CD14-positive monocyte (primary cell): ENCODE measurements around the gene CUL4A. TPM values are rescaled to one million over a fixed set of nuclear protein-coding genes. Genes with fewer than 3 reads are reported as not detected.
"Not testable (repeated sequence)": the region's sequence is repeated elsewhere in the genome, so short reads cannot be mapped to it uniquely, and the experiment has no call there.

ENCODE experiments used
- DNase-seq, 3 donors: peaks; one replicate each; pipeline ENCODE4 v3.0.0-alpha.2; 2011 to 2022
- H2AFZ ChIP-seq: 2 replicates; pipeline ENCODE4 v1.6.0; 2012; ENCODE audit warnings: mild to moderate bottlenecking, low read depth, low read length, inconsistent platforms; ENCODE audit not compliant: insufficient read depth, poor library complexity, severe bottlenecking
- H3K27ac ChIP-seq, 2 donors: 1 replicate in 1 of 2; 2 replicates in 1 of 2; pipeline ENCODE4 v1.5.1; 2012 to 2013; ENCODE audit warnings: low read length in 2 of 2, control low read depth in 1 of 2, inconsistent platforms in 1 of 2, low read depth in 1 of 2, mild to moderate bottlenecking in 1 of 2
- H3K27me3 ChIP-seq, 2 donors: one replicate each; pipeline versions ENCODE4 v1.6.0 to v1.6.1; 2011 to 2013; ENCODE audit warnings: low read length in 2 of 2; ENCODE audit not compliant: control insufficient read depth in 2 of 2, insufficient read depth in 2 of 2
- H3K36me3 ChIP-seq, 2 donors: replicated peaks in 1 of 2; 1 replicate in 1 of 2; 2 replicates in 1 of 2; pipeline versions ENCODE4 v1.5.1 to v1.6.1; 2012 to 2013; ENCODE audit warnings: low read length in 2 of 2, control low read depth in 1 of 2, inconsistent platforms in 1 of 2, mild to moderate bottlenecking in 1 of 2; ENCODE audit not compliant: insufficient read depth in 2 of 2, control insufficient read depth in 1 of 2
- H3K4me1 ChIP-seq, 2 donors: 1 replicate in 1 of 2; 2 replicates in 1 of 2; pipeline versions ENCODE4 v1.5.1 to v1.6.1; 2012 to 2013; ENCODE audit warnings: low read length in 2 of 2, control low read depth in 1 of 2, inconsistent platforms in 1 of 2, mild to moderate bottlenecking in 1 of 2, moderate library complexity in 1 of 2; ENCODE audit not compliant: insufficient read depth in 2 of 2, control insufficient read depth in 1 of 2
- H3K4me2 ChIP-seq: replicated peaks from 2 replicates; pipeline ENCODE3; 2012; ENCODE audit warnings: low read length, moderate library complexity, mild to moderate bottlenecking; ENCODE audit not compliant: poor library complexity, severe bottlenecking; ENCODE audit errors: extremely low read depth
- H3K4me3 ChIP-seq, 3 experiments: fragments of 200-600 bp in 1 of 3; sonication (generic) in 1 of 3; replicated peaks in 1 of 3; 1 replicate in 2 of 3; 2 replicates in 1 of 3; pipeline ENCODE4 v1.5.1; 2011 to 2013; ENCODE audit warnings: low read length in 3 of 3, mild to moderate bottlenecking in 3 of 3, control low read depth in 2 of 3, low read depth in 2 of 3, inconsistent platforms in 1 of 3, moderate library complexity in 1 of 3
- H3K79me2 ChIP-seq: 2 replicates; pipeline ENCODE4 v1.6.0; 2012; ENCODE audit warnings: mild to moderate bottlenecking, control low read depth, inconsistent platforms, low read length, moderate library complexity; ENCODE audit not compliant: insufficient read depth
- H3K9ac ChIP-seq: 2 replicates; pipeline ENCODE4 v1.6.0; 2017; ENCODE audit warnings: low read length, mild to moderate bottlenecking; ENCODE audit not compliant: insufficient read depth, poor library complexity, severe bottlenecking
- H3K9me3 ChIP-seq, 2 donors: replicated peaks in 1 of 2; 1 replicate in 1 of 2; 2 replicates in 1 of 2; pipeline versions ENCODE4 v1.5.1 to v1.6.1; 2012 to 2013; ENCODE audit warnings: low read length in 2 of 2, control low read depth in 1 of 2; ENCODE audit not compliant: control insufficient read depth in 1 of 2, insufficient read depth in 1 of 2
- H4K20me1 ChIP-seq: 2 replicates; pipeline ENCODE4 v1.6.0; 2012; ENCODE audit warnings: mild to moderate bottlenecking, low read length, control low read depth, moderate library complexity; ENCODE audit not compliant: insufficient read depth
- H3K27ac Mint-ChIP-seq, 7 donors: one replicate each; pipeline ENCODE4 v1.8.0; 2020; ENCODE audit warnings: mild to moderate bottlenecking in 7 of 7, mixed read lengths in 7 of 7, moderate library complexity in 6 of 7, inconsistent platforms in 2 of 7
- H3K27me3 Mint-ChIP-seq, 3 donors: one replicate each; pipeline ENCODE4 v1.8.0; 2021 to 2022; ENCODE audit warnings: low read depth in 3 of 3, mild to moderate bottlenecking in 3 of 3, mixed read lengths in 3 of 3, moderate library complexity in 3 of 3, inconsistent platforms in 1 of 3
- H3K36me3 Mint-ChIP-seq, 2 donors: one replicate each; pipeline ENCODE4 v1.8.0; 2020; ENCODE audit warnings: mixed read lengths in 2 of 2, inconsistent platforms in 1 of 2, mild to moderate bottlenecking in 1 of 2
- H3K4me1 Mint-ChIP-seq: one replicate; pipeline ENCODE4 v1.8.0; 2020; ENCODE audit warnings: mild to moderate bottlenecking, mixed read lengths
- H3K4me3 Mint-ChIP-seq, 2 donors: one replicate each; pipeline ENCODE4 v1.8.0; 2020; ENCODE audit warnings: mild to moderate bottlenecking in 2 of 2, mixed read lengths in 2 of 2, moderate library complexity in 1 of 2
- H3K9me3 Mint-ChIP-seq, 7 donors: one replicate each; pipeline ENCODE4 v1.8.0; 2020 to 2022; ENCODE audit warnings: mixed read lengths in 7 of 7, mild to moderate bottlenecking in 6 of 7, moderate library complexity in 6 of 7, inconsistent platforms in 2 of 7
- WGBS: methylation state at CpG from one replicate; pipeline ENCODE4 v1.1.5; 2013; ENCODE audit warnings: missing lambda C conversion rate; ENCODE audit not compliant: insufficient coverage; 5-methylcytosine and 5-hydroxymethylcytosine counted together
- intact Hi-C, 2 donors: fragments of 100-400 bp; cut with micrococcal nuclease; formaldehyde crosslinking; loops; one replicate each; pipeline versions ENCODE4 v1.15.0 to v1.15.1; 2023
- polyA plus RNA-seq, 3 donors: library from polyadenylated mRNA; depleted of rRNA in 1 of 3; unstranded in 2 of 3; stranded (reverse) in 1 of 3; fragments of 300-500 nt in 2 of 3; fragments of >200 nt in 1 of 3; fragmentation: Illumina TruSeq in 2 of 3; gene quantifications; 1 replicate in 2 of 3; 2 replicates in 1 of 3; pipeline ENCODE4 v1.2.3, GENCODE V29; 2012 to 2021
- TF ChIP-seq, protein P1 (sequence below): fragments of 200-600 bp; IDR thresholded peaks from one replicate; pipeline ENCODE4 v1.8.0; 2022; ENCODE audit warnings: antibody characterized with exemption, mild to moderate bottlenecking

Gene CUL4A
- polyA plus RNA-seq, 3 donors = 32.0 to 53.9 (median 33.7) TPM

DNA sequence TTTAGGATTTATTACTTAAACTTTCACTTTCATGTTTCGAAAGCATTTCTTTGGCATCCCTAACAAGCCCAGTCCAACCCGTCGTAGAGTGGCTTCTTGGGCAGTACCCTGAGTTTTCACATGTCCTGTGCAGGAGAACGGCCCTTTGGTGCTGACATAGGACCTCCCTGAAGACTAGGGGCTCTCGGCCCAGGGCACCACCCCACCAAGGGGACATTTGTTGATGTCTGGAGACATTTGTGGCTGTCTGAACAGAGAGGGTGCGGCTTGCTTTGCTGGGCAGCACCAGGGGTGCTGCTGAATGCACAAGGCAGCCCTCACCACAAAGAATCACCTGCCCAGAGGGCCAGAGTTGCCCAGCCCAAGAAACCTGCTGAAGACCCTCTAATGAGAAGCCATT, 30.6 kb downstream of the CUL4A start:
- Histone ChIP-seq H3K9ac (no peak overlapping the region), H4K20me1 (no peaks in the 10 kb centered on the region), H3K27ac (no peak overlapping the region), H3K4me2 (no peak overlapping the region), H3K79me2 (no peaks in the 10 kb centered on the region), H3K27me3 (no peaks in the 10 kb centered on the region), H3K4me1 (no peaks in the 10 kb centered on the region), H3K36me3 (peaks cover 75 to 99% of the 10 kb centered on the region in 2 donors), H3K9me3 (no peaks in the 10 kb centered on the region), H3K4me3 (no peak overlapping the region), H2AFZ (no peak overlapping the region)
- no peak for DNase-seq
- Mint-ChIP-seq H3K27ac (peak overlapping the region in 1 of 7 donors; percentile 32), H3K36me3 (peaks cover 80 to 90% of the 10 kb centered on the region in 2 donors), H3K4me3 (no peak overlapping the region), H3K27me3 (peaks cover 0 to 2% (median 0%) of the 10 kb centered on the region in 3 donors), H3K9me3 (no peaks in the 10 kb centered on the region), H3K4me1 (no peaks in the 10 kb centered on the region)
- TF ChIP-seq, protein P1, sequence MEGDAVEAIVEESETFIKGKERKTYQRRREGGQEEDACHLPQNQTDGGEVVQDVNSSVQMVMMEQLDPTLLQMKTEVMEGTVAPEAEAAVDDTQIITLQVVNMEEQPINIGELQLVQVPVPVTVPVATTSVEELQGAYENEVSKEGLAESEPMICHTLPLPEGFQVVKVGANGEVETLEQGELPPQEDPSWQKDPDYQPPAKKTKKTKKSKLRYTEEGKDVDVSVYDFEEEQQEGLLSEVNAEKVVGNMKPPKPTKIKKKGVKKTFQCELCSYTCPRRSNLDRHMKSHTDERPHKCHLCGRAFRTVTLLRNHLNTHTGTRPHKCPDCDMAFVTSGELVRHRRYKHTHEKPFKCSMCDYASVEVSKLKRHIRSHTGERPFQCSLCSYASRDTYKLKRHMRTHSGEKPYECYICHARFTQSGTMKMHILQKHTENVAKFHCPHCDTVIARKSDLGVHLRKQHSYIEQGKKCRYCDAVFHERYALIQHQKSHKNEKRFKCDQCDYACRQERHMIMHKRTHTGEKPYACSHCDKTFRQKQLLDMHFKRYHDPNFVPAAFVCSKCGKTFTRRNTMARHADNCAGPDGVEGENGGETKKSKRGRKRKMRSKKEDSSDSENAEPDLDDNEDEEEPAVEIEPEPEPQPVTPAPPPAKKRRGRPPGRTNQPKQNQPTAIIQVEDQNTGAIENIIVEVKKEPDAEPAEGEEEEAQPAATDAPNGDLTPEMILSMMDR = no peak
- intact Hi-C loops = no loop called here
- 89% methylated on average over 5 of the region's 6 CpGs for WGBS

GRCh38 chr13:113241623-113242022, 32.2 kb downstream of the CUL4A start:
- H3K9me3 ChIP-seq, H3K4me2 ChIP-seq, H2AFZ ChIP-seq, H3K27me3 ChIP-seq, H3K27ac Mint-ChIP-seq, H3K4me3 Mint-ChIP-seq, H3K4me1 Mint-ChIP-seq, H3K9me3 Mint-ChIP-seq, H3K4me1 ChIP-seq, H3K27ac ChIP-seq, H3K27me3 Mint-ChIP-seq, H3K79me2 ChIP-seq, DNase-seq, H4K20me1 ChIP-seq, H3K9ac ChIP-seq, H3K4me3 ChIP-seq, intact Hi-C loops: not testable (repeated sequence)
- WGBS = no CpG with 5 or more reads among the region's 8 CpGs
- peaks cover 79 to 99% of the 10 kb centered on the region in 2 donors for H3K36me3 ChIP-seq
- H3K36me3 Mint-ChIP-seq = peaks cover 82 to 91% of the 10 kb centered on the region in 2 donors
